HCT116 (cell line): ENCODE measurements around the gene GSTM1. TPM values are rescaled to one million over a fixed set of nuclear protein-coding genes. Genes with fewer than 3 reads are reported as not detected.

Experiments used
- ATAC-seq: fragments of 200-7000 bp; cut with Tn5 transposase; 2 replicates; pipeline ENCODE4 v1.9.1; 2020; ENCODE audit warnings: mild to moderate bottlenecking, moderate library complexity
- BruUV-seq: library from RNA; stranded (reverse); fragments of 400-500 nt; replicated peaks from 2 replicates; lab custom pipeline; 2021; lab: Mats Ljungman, UMichigan
- CTCF ChIA-PET: fragments of 300-600 bp; sonication (Branson Sonifier 250); formaldehyde crosslinking; loops from one replicate; lab custom pipeline; 2021; ENCODE audit warnings: antibody characterized with exemption; lab: Charles Lee
- POLR2A ChIA-PET: fragments of 300-600, 350-600 bp; sonication (Branson Sonifier 250); formaldehyde crosslinking; loops from one replicate; lab custom pipeline; 2021; ENCODE audit warnings: antibody characterized with exemption; lab: Charles Lee
- RAD21 ChIA-PET, 2 experiments: fragments of 300-600 bp; sonication (Branson Sonifier 250); formaldehyde crosslinking; loops; one replicate each; lab custom pipeline; 2023; ENCODE audit warnings: low total read pairs in 2 of 2; ENCODE audit not compliant: uncharacterized antibody in 2 of 2, unreplicated experiment in 2 of 2, low non-redundant PET in 1 of 2; lab: Charles Lee
- DNase-seq: peaks from one replicate; pipeline ENCODE4 v3.0.0-alpha.2; 2010; ENCODE audit warnings: low read depth, low spot score
- H2AFZ ChIP-seq: fragments of 200-600 bp; shearing (Covaris generic), sonication (generic); 2 replicates; pipeline ENCODE4 v1.6.1; 2017; ENCODE audit warnings: low read depth, mixed run types, mixed read lengths, antibody characterized with exemption, low read length; ENCODE audit not compliant: poor library complexity, severe bottlenecking
- H3K27ac ChIP-seq: 2 replicates; pipeline ENCODE4 v1.5.1; 2012; ENCODE audit warnings: low read depth, low read length
- H3K27me3 ChIP-seq: fragments of 200-600 bp; sonication (generic); 2 replicates; pipeline ENCODE4 v1.6.1; 2016; ENCODE audit warnings: mixed run types, low read length, mixed read lengths; ENCODE audit not compliant: insufficient read depth
- H3K36me3 ChIP-seq, 2 experiments: fragments of 200-500 bp in 1 of 2; fragments of 200-600 bp in 1 of 2; sonication (Bioruptor generic) in 1 of 2; sonication (generic) in 1 of 2; 2 replicates each; pipeline versions ENCODE4 v1.5.1 to v1.6.1; 2014 to 2016; ENCODE audit warnings: low read length in 2 of 2, inconsistent platforms in 1 of 2, mixed read lengths in 1 of 2, mixed run types in 1 of 2; ENCODE audit not compliant: insufficient read depth in 2 of 2, control insufficient read depth in 1 of 2
- H3K4me1 ChIP-seq, 2 experiments: fragments of 200-600 bp in 1 of 2; sonication (generic) in 1 of 2; 2 replicates each; pipeline versions ENCODE4 v1.5.1 to v1.6.1; 2012 to 2017; ENCODE audit warnings: low read length in 2 of 2, inconsistent platforms in 1 of 2, mild to moderate bottlenecking in 1 of 2, mixed read lengths in 1 of 2, mixed run types in 1 of 2, moderate library complexity in 1 of 2; ENCODE audit not compliant: insufficient read depth in 2 of 2, control insufficient read depth in 1 of 2
- H3K4me2 ChIP-seq: fragments of 200-600 bp; sonication (generic); 2 replicates; pipeline ENCODE4 v1.6.1; 2017; ENCODE audit warnings: mixed run types, low read length, mixed read lengths
- H3K4me3 ChIP-seq, 2 experiments: fragments of 200-600 bp in 1 of 2; sonication (generic) in 1 of 2; replicated peaks in 1 of 2; 2 replicates each; pipeline ENCODE4 v1.5.1; 2011 to 2016; ENCODE audit warnings: low read length in 2 of 2, control low read depth in 1 of 2, low read depth in 1 of 2, mild to moderate bottlenecking in 1 of 2, mixed read lengths in 1 of 2, mixed run types in 1 of 2
- H3K79me2 ChIP-seq: fragments of 200-600 bp; sonication (generic); 2 replicates; pipeline ENCODE4 v1.6.1; 2017; ENCODE audit warnings: mild to moderate bottlenecking, mixed run types, low read length, moderate library complexity, mixed read lengths; ENCODE audit not compliant: insufficient read depth
- H3K9ac ChIP-seq: fragments of 200-600 bp; sonication (generic); 2 replicates; pipeline ENCODE4 v1.6.1; 2016; ENCODE audit warnings: low read length, mixed read lengths
- H3K9me2 ChIP-seq: fragments of 200-600 bp; sonication (generic), shearing (Covaris generic); 2 replicates; pipeline ENCODE4 v1.6.1; 2017; ENCODE audit warnings: mixed run types, mild to moderate bottlenecking, moderate library complexity; ENCODE audit not compliant: insufficient read depth
- H3K9me3 ChIP-seq, 2 experiments: fragments of 200-500 bp in 1 of 2; fragments of 200-600 bp in 1 of 2; sonication (Bioruptor generic) in 1 of 2; sonication (generic) in 1 of 2; 2 replicates each; pipeline ENCODE4 v1.6.1; 2014 to 2017; ENCODE audit warnings: low read length in 2 of 2, mixed read lengths in 2 of 2, inconsistent platforms in 1 of 2, low read depth in 1 of 2, mild to moderate bottlenecking in 1 of 2, mixed run types in 1 of 2, moderate library complexity in 1 of 2; ENCODE audit not compliant: control insufficient read depth in 1 of 2, insufficient read depth in 1 of 2
- H4K20me1 ChIP-seq: fragments of 200-600 bp; sonication (generic), shearing (Covaris generic); 2 replicates; pipeline ENCODE4 v1.6.1; 2017; ENCODE audit warnings: mixed run types, mild to moderate bottlenecking, moderate library complexity; ENCODE audit not compliant: insufficient read depth
- ATF3 ChIP-seq: IDR thresholded peaks from 2 replicates; pipeline ENCODE4 v1.6.1; 2012
- CEBPB ChIP-seq: IDR thresholded peaks from 2 replicates; pipeline ENCODE4 v1.6.1; 2012; ENCODE audit warnings: low read depth
- CTCF ChIP-seq, 3 experiments: fragments of 200-600 bp in 1 of 3; sonication (generic) in 1 of 3; IDR thresholded peaks in 2 of 3; conservative IDR thresholded peaks in 1 of 3; 2 replicates each; pipeline ENCODE4 v1.5.1; 2012 to 2017; ENCODE audit warnings: low read depth in 2 of 3, low read length in 2 of 3, antibody characterized with exemption in 1 of 3, borderline replicate concordance in 1 of 3, control low read depth in 1 of 3, mild to moderate bottlenecking in 1 of 3, mixed read lengths in 1 of 3, mixed run types in 1 of 3, moderate library complexity in 1 of 3; ENCODE audit not compliant: insufficient read depth in 1 of 3
- EZH2 ChIP-seq: fragments of 200-600 bp; sonication (generic); IDR thresholded peaks from 2 replicates; pipeline ENCODE4 v1.6.1; 2017; ENCODE audit warnings: antibody characterized with exemption, mixed run types
- EZH2phosphoT487 ChIP-seq: fragments of 200-600 bp; IDR thresholded peaks from 2 replicates; pipeline ENCODE4 v1.6.1; 2018; ENCODE audit warnings: antibody characterized with exemption, borderline replicate concordance
- JUND ChIP-seq: IDR thresholded peaks from 2 replicates; pipeline ENCODE4 v1.6.1; 2012
- POLR2A ChIP-seq: IDR thresholded peaks from 2 replicates; pipeline ENCODE4 v1.7.0; 2011; ENCODE audit warnings: borderline replicate concordance; ENCODE audit not compliant: insufficient read depth, insufficient read length; ENCODE audit errors: extremely low read depth
- POLR2AphosphoS5 ChIP-seq: IDR thresholded peaks from 2 replicates; pipeline ENCODE4 v1.6.1; 2011; ENCODE audit warnings: mild to moderate bottlenecking, low read depth, low read length, moderate library complexity
- REST ChIP-seq: IDR thresholded peaks from 2 replicates; pipeline ENCODE4 v1.6.1; 2012; ENCODE audit warnings: low read depth
- SP1 ChIP-seq: IDR thresholded peaks from 2 replicates; pipeline ENCODE4 v1.6.1; 2012; ENCODE audit warnings: low read depth
- SRF ChIP-seq: IDR thresholded peaks from 2 replicates; pipeline ENCODE4 v1.6.1; 2012; ENCODE audit warnings: low read depth
- TCF7L2 ChIP-seq: IDR thresholded peaks from 2 replicates; pipeline ENCODE4 v1.7.0; 2011; ENCODE audit warnings: borderline replicate concordance, inconsistent platforms; ENCODE audit not compliant: insufficient read depth, insufficient read length; ENCODE audit errors: extremely low read depth
- YY1 ChIP-seq: IDR thresholded peaks from 2 replicates; pipeline ENCODE4 v1.6.1; 2011; ENCODE audit warnings: low read length, low read depth, moderate library complexity, mild to moderate bottlenecking; ENCODE audit not compliant: insufficient replicate concordance; ENCODE audit errors: extremely low read depth
- ZBTB33 ChIP-seq: IDR thresholded peaks from 2 replicates; pipeline ENCODE4 v1.6.1; 2011; ENCODE audit warnings: mild to moderate bottlenecking, low read length, moderate library complexity; ENCODE audit not compliant: insufficient replicate concordance; ENCODE audit errors: extremely low read depth
- intact Hi-C: fragments of 100-400 bp; cut with micrococcal nuclease; formaldehyde crosslinking; loops from 2 replicates; pipeline ENCODE4 v1.10.0; 2022
- total RNA-seq: library from RNA; stranded (reverse); gene quantifications from one replicate; pipeline ENCODE4 v1.2.1, GENCODE V29; 2021; ENCODE audit not compliant: unreplicated experiment

The GSTM1 gene
- total RNA-seq, 1 experiment from 2014 or later, result not detected

GRCh38 chr1:109652402-109652801 lies 35.2 kb upstream of the GSTM1 start:
- H3K9me2 ChIP-seq, result no peaks in the 10 kb centered on the region
- CTCF ChIA-PET, result interaction anchor here (0.6 to 3.3 kb wide), 3 partner anchors 9 to 106 kb away, joined by 3 to 21 read pairs (median 3); no protein-coding TSS in a partner anchor
- H3K4me1 ChIP-seq, result peaks cover 0 to 20% of the 10 kb centered on the region in 2 experiments; a peak in 3 of 4 replicates
- no peaks in the 10 kb centered on the region for H3K79me2 ChIP-seq
- POLR2A ChIA-PET, result no interaction called here
- no peak overlapping the region for H2AFZ ChIP-seq
- no peak for ATAC-seq
- H3K4me2 ChIP-seq, result no peak overlapping the region
- intact Hi-C loops, result no loop called here
- H3K27me3 ChIP-seq, result peaks cover 10% of the 10 kb centered on the region; the same call in 1 of the 2 replicates
- RAD21 ChIA-PET, result no interaction called here
- no TSS peak for BruUV-seq
- no peaks in the 10 kb centered on the region for H3K9me3 ChIP-seq
- TF ChIP-seq ZBTB33, result no peak
- no peak for TF ChIP-seq SRF
- TF ChIP-seq REST, result no peak
- no peak for TF ChIP-seq CEBPB
- no peak for TF ChIP-seq POLR2AphosphoS5
- TF ChIP-seq JUND, result no peak
- TF ChIP-seq POLR2A, result no peak
- TF ChIP-seq EZH2phosphoT487, result no peak
- TF ChIP-seq YY1, result no peak
- TF ChIP-seq TCF7L2, result no peak
- TF ChIP-seq ATF3, result no peak
- TF ChIP-seq CTCF (IDR thresholded peaks at IDR 0.05 in 2 of 3, conservative IDR thresholded peaks at IDR 0.05 in 1 of 3; ENCODE audit: borderline replicate concordance in 1 of 3, insufficient read depth in 1 of 3, low read depth in 2 of 3, low read length in 2 of 3), result no peak
- no peak for TF ChIP-seq SP1
- TF ChIP-seq EZH2, result no peak
- no peaks in the 10 kb centered on the region for H4K20me1 ChIP-seq
- no peak overlapping the region for H3K9ac ChIP-seq
- no peak overlapping the region for H3K27ac ChIP-seq
- DNase-seq, result no peak
- H3K4me3 ChIP-seq, result no peak overlapping the region
- no peaks in the 10 kb centered on the region for H3K36me3 ChIP-seq
